ENCODE measurements around the gene CPED1. TPM values are rescaled to one million over a fixed set of nuclear protein-coding genes. Genes with fewer than 3 reads are reported as not detected.
"Not testable (repeated sequence)": the region's sequence is repeated elsewhere in the genome, so short reads cannot be mapped to it uniquely, and the experiment has no call there.

CPED1 gene
- total and polyA plus RNA-seq, 10 of the 15 experiments (the other 5 are each of a cell fraction or from before 2014, with no cell fraction given), result 0.01 to 0.77 (median 0.10) TPM; not detected in 1

DNA sequence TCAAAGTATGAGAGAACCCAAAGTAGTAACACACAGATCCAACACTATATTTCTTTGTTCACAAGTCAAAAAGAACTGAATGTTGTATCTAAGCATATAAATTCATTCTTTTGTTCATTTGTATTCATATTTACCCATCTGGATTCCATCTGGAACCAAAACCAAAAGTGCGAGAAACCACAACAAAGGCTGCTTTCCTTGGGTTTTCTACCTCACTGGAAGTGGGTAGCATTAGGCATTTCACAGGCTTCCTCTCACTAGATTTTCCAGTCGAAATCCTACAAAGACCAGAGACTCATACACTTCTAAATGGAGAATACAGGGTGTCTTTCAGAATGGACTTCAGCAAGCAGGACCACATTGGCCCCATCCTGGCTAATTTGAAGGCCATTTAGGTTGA lies 230.5 kb downstream of the CPED1 start (continued):
- no peak for TF ChIP-seq ASH2L (IDR thresholded peaks at IDR 0.05; ENCODE audit: borderline replicate concordance, low read depth)

DNA sequence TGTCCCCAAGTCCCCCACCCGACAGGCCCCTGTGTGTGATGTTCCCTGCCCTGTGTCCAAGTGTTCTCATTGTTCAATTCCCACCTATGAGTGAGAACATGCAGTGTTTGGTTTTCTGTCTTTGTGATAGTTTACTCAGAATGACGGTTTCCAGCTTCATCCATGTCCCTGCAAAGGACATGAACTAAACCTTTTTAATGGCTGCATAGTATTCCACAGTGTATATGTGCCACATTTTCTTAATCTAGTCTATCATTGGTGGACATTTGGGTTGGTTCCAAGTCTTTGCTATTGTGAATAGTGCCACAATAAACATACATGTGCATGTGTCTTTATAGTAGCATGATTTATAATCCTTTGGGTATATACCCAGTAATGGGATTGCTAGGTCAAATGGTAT lies 232.6 kb downstream of the CPED1 start:
- POLR2A ChIA-PET; H3K9me3 ChIP-seq (replicated peaks; ENCODE audit: control insufficient read depth, insufficient read depth, low read length); H3K27me3 ChIP-seq (replicated peaks in 1 of 2; ENCODE audit: control insufficient read depth in 2 of 2, insufficient read depth in 2 of 2, low read length in 1 of 2); SMC1A ChIA-PET (ENCODE audit: uncharacterized antibody, unreplicated experiment); H2AFZ ChIP-seq (ENCODE audit: control insufficient read depth, low read depth, low read length); CTCF ChIA-PET; FAIRE-seq; H3K4me2 ChIP-seq (ENCODE audit: control insufficient read depth, insufficient read depth); H3K79me2 ChIP-seq (ENCODE audit: control insufficient read depth, insufficient read depth, low read length); in situ Hi-C loops (cut with MboI); H3K4me3 ChIP-seq; H3K9ac ChIP-seq (ENCODE audit: control insufficient read depth, insufficient read depth, low read length); BruUV-seq (replicated peaks); DNase-seq (ENCODE audit: low read depth, low spot score); RAD21 ChIA-PET (ENCODE audit: unreplicated experiment); H4K20me1 ChIP-seq (ENCODE audit: control insufficient read depth, insufficient read depth); ATAC-seq; intact Hi-C loops (cut with micrococcal nuclease; ENCODE audit: unreplicated experiment); H3K4me1 ChIP-seq (ENCODE audit: control insufficient read depth, insufficient read depth, low read length); H3K27ac ChIP-seq (ENCODE audit: control insufficient read depth, insufficient read depth); H3K36me3 ChIP-seq (ENCODE audit: control insufficient read depth in 2 of 2, insufficient read depth in 2 of 2, low read length in 1 of 2): not testable (repeated sequence)
- 45% methylated on average over 2 of the region's 2 CpGs for WGBS (ENCODE audit: insufficient coverage, insufficient replicate concordance, low lambda C conversion rate, missing lambda C conversion rate)

DNA sequence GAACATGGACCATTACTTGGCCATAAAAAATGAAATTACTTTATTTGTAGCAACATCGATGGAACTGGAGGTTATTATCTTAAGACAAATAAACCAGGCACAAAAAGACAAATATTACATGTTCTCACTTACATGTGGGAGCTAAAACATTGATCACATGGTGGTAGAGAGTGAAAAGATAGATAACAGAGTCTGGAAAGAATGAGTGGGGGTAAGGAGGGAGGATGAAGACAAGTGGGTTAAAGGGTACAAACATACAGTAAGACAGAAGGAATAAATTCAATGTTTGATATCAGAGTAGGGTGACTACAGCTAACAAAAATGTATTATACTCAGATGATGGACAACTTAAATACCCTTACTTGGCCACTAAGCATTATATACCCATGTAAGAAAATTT lies 240.3 kb downstream of the CPED1 start:
- H3K4me3 ChIP-seq, result no peak overlapping the region
- H3K9ac ChIP-seq (ENCODE audit: control insufficient read depth, insufficient read depth, low read length), result no peak overlapping the region
- no peak overlapping the region for H3K4me2 ChIP-seq (ENCODE audit: control insufficient read depth, insufficient read depth)
- FAIRE-seq (no peak), DNase-seq (ENCODE audit: low read depth, low spot score) (no peak), ATAC-seq (no peak)
- CTCF ChIA-PET, result no interaction called here
- SMC1A ChIA-PET (ENCODE audit: uncharacterized antibody, unreplicated experiment), result no interaction called here
- no TSS peak for BruUV-seq (replicated peaks)
- H3K79me2 ChIP-seq (ENCODE audit: control insufficient read depth, insufficient read depth, low read length), result no peaks in the 10 kb centered on the region
- H3K4me1 ChIP-seq (ENCODE audit: control insufficient read depth, insufficient read depth, low read length), result no peaks in the 10 kb centered on the region
- POLR2A ChIA-PET, result no interaction called here
- in situ Hi-C loops (cut with MboI), result no loop called here
- no peaks in the 10 kb centered on the region for H3K27me3 ChIP-seq (replicated peaks in 1 of 2; ENCODE audit: control insufficient read depth in 2 of 2, insufficient read depth in 2 of 2, low read length in 1 of 2)
- no peaks in the 10 kb centered on the region for H4K20me1 ChIP-seq (ENCODE audit: control insufficient read depth, insufficient read depth)
- no peak overlapping the region for H2AFZ ChIP-seq (ENCODE audit: control insufficient read depth, low read depth, low read length)
- no peaks in the 10 kb centered on the region; the same call in 2 of the 3 replicates for H3K9me3 ChIP-seq (replicated peaks; ENCODE audit: control insufficient read depth, insufficient read depth, low read length)
- intact Hi-C loops (cut with micrococcal nuclease; ENCODE audit: unreplicated experiment), result no loop called here
- no peaks in the 10 kb centered on the region for H3K36me3 ChIP-seq (ENCODE audit: control insufficient read depth in 2 of 2, insufficient read depth in 2 of 2, low read length in 1 of 2)
- 23% methylated on average over 1 of the region's 1 CpG for WGBS (ENCODE audit: insufficient coverage, insufficient replicate concordance, low lambda C conversion rate, missing lambda C conversion rate)
- RAD21 ChIA-PET (ENCODE audit: unreplicated experiment), result no interaction called here
- no peak overlapping the region for H3K27ac ChIP-seq (ENCODE audit: control insufficient read depth, insufficient read depth)
- no peak for TF ChIP-seq KAT2A (conservative IDR thresholded peaks at IDR 0.05; ENCODE audit: control insufficient read depth, low read depth, low read length)
- TF ChIP-seq, protein P1, sequence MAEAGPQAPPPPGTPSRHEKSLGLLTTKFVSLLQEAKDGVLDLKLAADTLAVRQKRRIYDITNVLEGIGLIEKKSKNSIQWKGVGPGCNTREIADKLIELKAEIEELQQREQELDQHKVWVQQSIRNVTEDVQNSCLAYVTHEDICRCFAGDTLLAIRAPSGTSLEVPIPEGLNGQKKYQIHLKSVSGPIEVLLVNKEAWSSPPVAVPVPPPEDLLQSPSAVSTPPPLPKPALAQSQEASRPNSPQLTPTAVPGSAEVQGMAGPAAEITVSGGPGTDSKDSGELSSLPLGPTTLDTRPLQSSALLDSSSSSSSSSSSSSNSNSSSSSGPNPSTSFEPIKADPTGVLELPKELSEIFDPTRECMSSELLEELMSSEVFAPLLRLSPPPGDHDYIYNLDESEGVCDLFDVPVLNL (IDR thresholded peaks at IDR 0.05; ENCODE audit: low read depth, low read length), result no peak
- TF ChIP-seq BHLHE40 (IDR thresholded peaks at IDR 0.05; ENCODE audit: borderline replicate concordance in 1 of 2, low read depth in 2 of 2, low read length in 1 of 2), result no peak
- TF ChIP-seq, protein P2, sequence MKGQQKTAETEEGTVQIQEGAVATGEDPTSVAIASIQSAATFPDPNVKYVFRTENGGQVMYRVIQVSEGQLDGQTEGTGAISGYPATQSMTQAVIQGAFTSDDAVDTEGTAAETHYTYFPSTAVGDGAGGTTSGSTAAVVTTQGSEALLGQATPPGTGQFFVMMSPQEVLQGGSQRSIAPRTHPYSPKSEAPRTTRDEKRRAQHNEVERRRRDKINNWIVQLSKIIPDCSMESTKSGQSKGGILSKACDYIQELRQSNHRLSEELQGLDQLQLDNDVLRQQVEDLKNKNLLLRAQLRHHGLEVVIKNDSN (IDR thresholded peaks at IDR 0.05; ENCODE audit: borderline replicate concordance, extremely low read length, insufficient read depth, low read depth, low read length), result no peak
- TF ChIP-seq ASH2L (IDR thresholded peaks at IDR 0.05; ENCODE audit: borderline replicate concordance, low read depth), result no peak
- TF ChIP-seq NRF1 (conservative IDR thresholded peaks at IDR 0.05; ENCODE audit: low read depth, low read length), result no peak
- TF ChIP-seq YBX1 (IDR thresholded peaks at IDR 0.05), result no peak
- TF ChIP-seq CHD2 (IDR thresholded peaks at IDR 0.05; ENCODE audit: borderline replicate concordance, low read depth, low read length), result no peak
- TF ChIP-seq SMC3 (IDR thresholded peaks at IDR 0.05; ENCODE audit: borderline replicate concordance, low read length), result no peak
- TF ChIP-seq TCF3 (IDR thresholded peaks at IDR 0.05; ENCODE audit: borderline replicate concordance, insufficient read depth, low read depth, low read length), result no peak
